GM13976 (cell line): Measurements from ENCODE around the gene SPARC.

ENCODE experiments used
- DNase-seq: peaks from one replicate; pipeline ENCODE4 v3.0.0; 2012; ENCODE audit warnings: low spot score
- in situ Hi-C: fragments of 300-500 bp; cut with MboI; formaldehyde crosslinking; loops from one replicate; pipeline ENCODE4 v1.12.0; 2022; ENCODE audit warnings: low sequenced_read_pairs, mixed read lengths, inconsistent platforms; ENCODE audit not compliant: unreplicated experiment
- TF ChIP-seq, protein P1 (sequence below): IDR thresholded peaks from 2 replicates; pipeline ENCODE4 v1.5.1; 2012; ENCODE audit warnings: borderline replicate concordance, mild to moderate bottlenecking; ENCODE audit not compliant: insufficient read depth; ENCODE audit errors: extremely low read depth, missing control alignments, control extremely low read depth

SPARC gene

DNA sequence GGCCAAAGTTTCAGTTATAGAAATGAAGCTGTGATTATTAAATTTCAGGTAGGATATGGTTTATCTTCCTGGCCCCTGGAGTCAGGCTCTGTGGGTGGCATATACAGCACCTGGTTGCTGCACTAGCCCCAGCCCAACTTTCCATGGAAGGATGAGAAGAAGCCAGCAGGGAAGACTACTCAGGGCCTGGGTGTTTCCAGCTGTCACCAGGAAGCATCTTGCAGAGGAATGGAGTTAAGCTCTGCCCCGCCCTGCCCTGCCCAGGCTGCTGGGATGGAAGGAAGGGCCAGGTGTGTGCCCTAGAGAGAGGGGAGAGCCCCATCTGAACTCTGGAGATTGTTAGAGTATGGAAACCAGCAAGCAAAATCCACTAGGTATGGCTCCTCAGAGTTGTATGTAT, 52.8 kb downstream of the SPARC start:
- TF ChIP-seq, protein P1, sequence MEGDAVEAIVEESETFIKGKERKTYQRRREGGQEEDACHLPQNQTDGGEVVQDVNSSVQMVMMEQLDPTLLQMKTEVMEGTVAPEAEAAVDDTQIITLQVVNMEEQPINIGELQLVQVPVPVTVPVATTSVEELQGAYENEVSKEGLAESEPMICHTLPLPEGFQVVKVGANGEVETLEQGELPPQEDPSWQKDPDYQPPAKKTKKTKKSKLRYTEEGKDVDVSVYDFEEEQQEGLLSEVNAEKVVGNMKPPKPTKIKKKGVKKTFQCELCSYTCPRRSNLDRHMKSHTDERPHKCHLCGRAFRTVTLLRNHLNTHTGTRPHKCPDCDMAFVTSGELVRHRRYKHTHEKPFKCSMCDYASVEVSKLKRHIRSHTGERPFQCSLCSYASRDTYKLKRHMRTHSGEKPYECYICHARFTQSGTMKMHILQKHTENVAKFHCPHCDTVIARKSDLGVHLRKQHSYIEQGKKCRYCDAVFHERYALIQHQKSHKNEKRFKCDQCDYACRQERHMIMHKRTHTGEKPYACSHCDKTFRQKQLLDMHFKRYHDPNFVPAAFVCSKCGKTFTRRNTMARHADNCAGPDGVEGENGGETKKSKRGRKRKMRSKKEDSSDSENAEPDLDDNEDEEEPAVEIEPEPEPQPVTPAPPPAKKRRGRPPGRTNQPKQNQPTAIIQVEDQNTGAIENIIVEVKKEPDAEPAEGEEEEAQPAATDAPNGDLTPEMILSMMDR: no peak
- in situ Hi-C loops: no loop called here

DNA sequence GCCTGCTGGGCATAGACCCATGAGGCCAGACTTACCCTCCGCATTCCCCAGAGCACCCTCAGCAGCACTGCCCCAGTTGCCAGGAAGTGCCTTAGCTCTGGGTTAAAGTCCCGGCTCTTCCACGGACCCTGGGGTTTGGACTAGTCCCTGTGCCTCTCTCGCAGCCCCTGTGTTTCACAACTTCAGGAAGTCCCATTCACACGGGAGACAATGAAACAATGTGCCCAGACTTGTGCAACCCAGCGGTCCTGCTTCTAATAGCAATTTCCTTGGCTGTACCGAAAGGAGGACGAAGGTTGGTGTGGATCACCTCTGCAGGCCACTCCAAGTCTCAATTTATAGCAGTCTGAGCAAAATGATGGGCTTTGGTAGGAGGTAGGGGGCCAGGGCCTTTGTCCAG, 53.8 kb downstream of the SPARC start:
- TF ChIP-seq, protein P1: no peak
- no peak for DNase-seq
- in situ Hi-C loops: no loop called here

More for the DNA sequence above, 52.8 kb downstream of the SPARC start:
- DNase-seq: no peak

DNA sequence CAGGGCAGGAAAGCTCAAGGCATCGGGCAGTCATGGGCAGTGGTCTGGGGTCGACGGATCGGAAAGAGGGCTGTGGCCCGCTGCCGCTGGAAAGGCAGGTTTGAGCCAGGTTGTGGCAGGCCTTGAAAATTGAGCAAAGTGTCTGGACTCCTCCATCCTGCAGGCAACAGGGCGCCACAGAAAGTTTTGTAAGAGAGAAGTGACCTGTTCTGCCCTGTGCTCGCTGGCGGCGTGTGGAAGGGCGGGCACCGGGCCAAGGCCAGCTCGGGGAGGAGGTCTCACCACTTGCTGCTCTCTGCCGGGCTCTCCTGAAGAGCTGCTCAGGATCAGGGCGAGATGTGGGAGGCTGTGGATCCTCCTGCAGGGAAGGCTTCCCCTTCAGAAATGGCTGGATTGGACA, 54.2 kb downstream of the SPARC start:
- TF ChIP-seq, protein P1: no peak
- in situ Hi-C loops: no loop called here
- DNase-seq: no peak

DNA sequence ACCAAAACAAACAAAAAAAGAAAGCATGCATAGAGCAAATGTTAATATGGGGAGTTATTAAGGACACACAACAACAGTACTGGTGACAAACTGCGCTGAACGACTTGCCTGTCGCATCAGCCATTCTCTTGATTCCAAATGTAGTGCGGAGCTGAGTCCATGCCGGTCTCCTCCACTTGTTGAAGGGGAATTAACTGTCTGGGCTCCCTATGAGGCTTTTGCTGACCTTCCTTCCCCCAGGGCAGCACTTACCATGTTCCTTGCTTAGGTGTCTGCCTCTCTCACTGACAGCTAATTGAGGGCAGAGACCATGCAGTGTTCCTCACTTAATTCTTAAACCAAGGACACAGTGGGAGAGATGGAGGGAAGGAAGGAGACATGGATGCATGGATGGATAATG, 54.8 kb downstream of the SPARC start:
- in situ Hi-C loops: no loop called here
- DNase-seq: no peak
- TF ChIP-seq, protein P1: no peak

DNA sequence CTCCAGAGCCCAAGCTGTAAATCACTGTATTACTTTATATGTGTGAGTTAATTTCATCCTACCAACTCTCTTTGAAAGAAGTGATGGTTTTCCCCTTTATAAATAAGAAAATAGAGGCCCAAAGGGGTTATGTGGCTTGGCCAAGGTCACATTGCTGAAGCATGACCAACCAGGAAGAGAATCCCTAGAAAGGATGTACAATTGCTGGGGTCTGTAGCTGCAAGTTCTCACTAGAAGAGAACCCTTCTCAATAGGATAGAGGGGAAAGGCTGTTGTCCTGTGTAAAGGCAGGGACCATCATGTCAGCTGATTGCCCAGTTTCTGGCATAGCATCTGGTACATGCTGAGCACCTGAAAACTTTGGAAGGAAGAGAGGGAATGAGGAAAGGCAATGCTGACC, 56.6 kb downstream of the SPARC start:
- in situ Hi-C loops: no loop called here
- no peak for DNase-seq
- TF ChIP-seq, protein P1: no peak

DNA sequence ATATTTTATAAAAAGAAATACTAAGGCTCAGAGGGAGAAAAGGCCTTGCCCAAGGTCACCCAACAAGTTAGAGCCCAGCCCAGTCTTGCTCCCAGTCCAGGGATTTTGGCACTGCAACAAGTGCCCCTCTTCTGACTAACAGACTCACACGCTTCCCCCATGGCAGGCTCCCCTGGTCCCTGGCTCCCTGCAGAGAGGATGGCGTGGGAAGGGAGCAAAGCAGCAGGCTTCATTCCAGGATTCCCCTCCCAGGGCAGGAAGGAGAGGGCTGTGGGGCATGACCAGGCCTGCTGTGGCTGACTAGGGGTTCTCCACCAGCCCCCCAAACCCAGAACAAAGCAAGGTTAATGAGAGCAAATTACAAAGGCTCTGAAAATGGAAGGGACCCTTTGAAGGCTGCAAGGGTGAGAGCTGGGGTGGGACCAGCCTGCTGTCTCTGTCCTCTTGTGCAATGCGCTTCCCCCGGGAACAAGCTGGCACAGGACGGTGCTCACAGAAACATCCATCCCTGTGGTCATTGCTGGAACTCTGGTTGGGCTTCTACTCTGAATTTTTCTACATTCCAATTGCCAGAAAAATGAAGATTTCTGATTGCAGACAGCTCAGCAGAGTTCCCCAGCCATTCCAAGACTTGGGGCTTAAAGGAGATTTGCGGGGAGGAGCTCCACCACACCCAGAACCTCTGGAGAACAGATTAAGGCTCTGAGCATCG, 58.4 kb downstream of the SPARC start:
- TF ChIP-seq, protein P1: no peak
- in situ Hi-C loops: no loop called here
- DNase-seq: no peak

DNA sequence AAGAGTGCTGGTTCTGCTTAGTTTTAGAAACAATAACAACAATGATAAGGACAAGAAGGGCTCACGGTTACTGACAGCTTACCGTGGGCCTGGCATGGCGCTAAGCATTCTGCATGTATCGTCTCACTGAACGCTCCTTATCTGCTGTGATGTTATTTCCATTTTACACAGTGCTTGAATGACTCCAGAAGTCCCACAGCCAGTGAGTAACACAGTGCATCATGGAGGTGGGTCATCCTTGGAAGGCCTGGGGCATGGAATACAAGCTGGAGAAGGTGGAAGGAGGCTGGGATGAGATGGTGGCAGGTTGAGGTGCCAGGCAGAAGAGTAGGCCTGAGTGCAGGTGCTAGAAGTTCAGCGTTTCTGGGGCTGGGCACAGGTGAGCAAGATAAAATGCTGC, 59.1 kb downstream of the SPARC start:
- in situ Hi-C loops: no loop called here

More for the DNA sequence above, 59.1 kb downstream of the SPARC start:
- TF ChIP-seq, protein P1: no peak
- no peak for DNase-seq
